ENCODE results near the gene FIBP.

Gene FIBP

GRCh38 chr11:65860278-65861164, 27.8 kb downstream of the FIBP start, which contains the start of gene MUS81:
Gene MUS81, plus strand, starts transcription at chr11:65860433. Its CDS starts 321 bp downstream, at chr11:65860754.
- in situ Hi-C loops (cut with MboI; ENCODE audit: low sequenced_read_pairs) = no loop called here

GRCh38 chr11:65859812-65860277, 28.4 kb downstream of the FIBP start:
- in situ Hi-C loops (cut with MboI; ENCODE audit: low sequenced_read_pairs) = no loop called here

- in situ Hi-C loops (cut with MboI; ENCODE audit: low sequenced_read_pairs) = no loop called here
These were observed 29.0 kb downstream of the FIBP start for GRCh38 chr11:65859095-65859811.

- in situ Hi-C loops (cut with MboI; ENCODE audit: low sequenced_read_pairs) = no loop called here
These were observed 29.6 kb downstream of the FIBP start for GRCh38 chr11:65858681-65859087.

- in situ Hi-C loops (cut with MboI; ENCODE audit: low sequenced_read_pairs) = no loop called here
These were observed 30.2 kb downstream of the FIBP start, which contains the start of gene CFL1 for GRCh38 chr11:65857853-65858680. Gene CFL1, minus strand, starts transcription at chr11:65858180. Its CDS starts 81 bp downstream, at chr11:65858099.

- in situ Hi-C loops (cut with MboI; ENCODE audit: low sequenced_read_pairs) = no loop called here
These were observed 30.8 kb downstream of the FIBP start for GRCh38 chr11:65857500-65857852.

GRCh38 chr11:65856689-65857499, 31.4 kb downstream of the FIBP start:
- in situ Hi-C loops (cut with MboI; ENCODE audit: low sequenced_read_pairs) = no loop called here

GRCh38 chr11:65855927-65856363, 32.3 kb downstream of the FIBP start:
- in situ Hi-C loops (cut with MboI; ENCODE audit: low sequenced_read_pairs) = no loop called here

GRCh38 chr11:65854852-65855837, 33.1 kb downstream of the FIBP start:
- in situ Hi-C loops (cut with MboI; ENCODE audit: low sequenced_read_pairs) = no loop called here

GRCh38 chr11:65854161-65854592, 34.1 kb downstream of the FIBP start:
- in situ Hi-C loops (cut with MboI; ENCODE audit: low sequenced_read_pairs) = no loop called here

- in situ Hi-C loops (cut with MboI; ENCODE audit: low sequenced_read_pairs) = no loop called here
These were observed 34.9 kb downstream of the FIBP start for GRCh38 chr11:65853246-65853979.

- in situ Hi-C loops (cut with MboI; ENCODE audit: low sequenced_read_pairs) = no loop called here
These were observed 35.6 kb downstream of the FIBP start for GRCh38 chr11:65852508-65853245.

- in situ Hi-C loops (cut with MboI; ENCODE audit: low sequenced_read_pairs) = no loop called here
These were observed 36.3 kb downstream of the FIBP start for GRCh38 chr11:65851811-65852507.

GRCh38 chr11:65851083-65851579, 37.1 kb downstream of the FIBP start:
- in situ Hi-C loops (cut with MboI; ENCODE audit: low sequenced_read_pairs) = no loop called here

GRCh38 chr11:65850217-65851082, 37.8 kb downstream of the FIBP start:
- in situ Hi-C loops (cut with MboI; ENCODE audit: low sequenced_read_pairs) = no loop called here

- in situ Hi-C loops (cut with MboI; ENCODE audit: low sequenced_read_pairs) = no loop called here
These were observed 38.5 kb downstream of the FIBP start for GRCh38 chr11:65849771-65850216.
